Tibial nerve (tissue), 4 donors: Measurements from ENCODE around the gene CDS2.

ENCODE experiments used
- EP300 ChIP-seq, 2 donors: sonication (generic); formaldehyde crosslinking; IDR thresholded peaks; one replicate each; pipeline ENCODE4 v1.6.1; 2017; ENCODE audit warnings: antibody characterized with exemption in 2 of 2, mild to moderate bottlenecking in 1 of 2
- POLR2A ChIP-seq, 2 donors: fragments of 450-650 bp; IDR thresholded peaks; one replicate each; pipeline ENCODE4 v1.6.1; 2017; ENCODE audit warnings: antibody characterized with exemption in 2 of 2, mild to moderate bottlenecking in 2 of 2, moderate library complexity in 2 of 2
- TF ChIP-seq, protein P1 (sequence below), 5 experiments: fragments of 200-600 bp in 3 of 5; fragments of 450-650 bp in 2 of 5; sonication (generic) in 3 of 5; IDR thresholded peaks; one replicate each; pipeline ENCODE4 v1.5.1; 2016 to 2019; ENCODE audit warnings: antibody characterized with exemption in 5 of 5, mild to moderate bottlenecking in 3 of 5, moderate library complexity in 2 of 5

DNA sequence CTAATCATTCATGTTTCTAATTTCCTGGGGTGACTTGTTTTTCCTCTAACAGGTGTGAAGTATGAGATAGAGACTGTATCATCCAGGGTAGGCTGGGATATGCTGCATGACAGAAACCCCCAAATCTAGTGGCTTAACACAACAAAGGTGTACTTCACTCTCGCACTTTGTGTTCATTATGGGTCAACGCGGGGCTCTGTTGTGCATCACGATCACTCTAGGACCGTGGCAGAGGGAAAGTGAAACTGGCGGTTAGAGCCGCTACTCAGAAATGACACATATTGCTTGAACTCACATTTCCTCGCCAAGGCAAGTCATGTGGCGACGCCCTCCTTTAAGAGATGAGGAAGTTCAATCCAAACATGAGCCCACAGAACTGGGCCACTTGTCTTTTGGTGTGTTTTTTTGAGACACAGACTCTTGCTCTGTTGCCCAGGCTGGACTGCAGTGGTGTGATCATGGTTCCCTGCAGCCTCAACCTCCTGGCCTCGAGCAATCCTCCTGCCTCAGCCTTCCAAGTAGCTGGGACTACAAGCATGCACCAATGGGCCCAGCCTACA lies 48.3 kb upstream of the CDS2 start:
- TF ChIP-seq, protein P1, sequence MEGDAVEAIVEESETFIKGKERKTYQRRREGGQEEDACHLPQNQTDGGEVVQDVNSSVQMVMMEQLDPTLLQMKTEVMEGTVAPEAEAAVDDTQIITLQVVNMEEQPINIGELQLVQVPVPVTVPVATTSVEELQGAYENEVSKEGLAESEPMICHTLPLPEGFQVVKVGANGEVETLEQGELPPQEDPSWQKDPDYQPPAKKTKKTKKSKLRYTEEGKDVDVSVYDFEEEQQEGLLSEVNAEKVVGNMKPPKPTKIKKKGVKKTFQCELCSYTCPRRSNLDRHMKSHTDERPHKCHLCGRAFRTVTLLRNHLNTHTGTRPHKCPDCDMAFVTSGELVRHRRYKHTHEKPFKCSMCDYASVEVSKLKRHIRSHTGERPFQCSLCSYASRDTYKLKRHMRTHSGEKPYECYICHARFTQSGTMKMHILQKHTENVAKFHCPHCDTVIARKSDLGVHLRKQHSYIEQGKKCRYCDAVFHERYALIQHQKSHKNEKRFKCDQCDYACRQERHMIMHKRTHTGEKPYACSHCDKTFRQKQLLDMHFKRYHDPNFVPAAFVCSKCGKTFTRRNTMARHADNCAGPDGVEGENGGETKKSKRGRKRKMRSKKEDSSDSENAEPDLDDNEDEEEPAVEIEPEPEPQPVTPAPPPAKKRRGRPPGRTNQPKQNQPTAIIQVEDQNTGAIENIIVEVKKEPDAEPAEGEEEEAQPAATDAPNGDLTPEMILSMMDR (IDR thresholded peaks at IDR 0.05), result no peak
- TF ChIP-seq EP300 (IDR thresholded peaks at IDR 0.05) (peak in 1 of 2 donors; percentile 71), POLR2A (IDR thresholded peaks at IDR 0.05) (no peak)
